B cell (primary cell): ENCODE data around the gene CCR5.

Source experiments
- CTCF ChIP-seq: fragments of 200-600 bp; IDR thresholded peaks from one replicate; pipeline ENCODE4 v1.8.0; 2022; ENCODE audit warnings: antibody characterized with exemption, mild to moderate bottlenecking
- EZH2 ChIP-seq: IDR thresholded peaks from 2 replicates; pipeline ENCODE4 v1.6.1; 2012; ENCODE audit warnings: borderline replicate concordance, low read depth, mild to moderate bottlenecking, moderate library complexity, low read length; ENCODE audit not compliant: insufficient read depth, poor library complexity, severe bottlenecking

- TF ChIP-seq CTCF (no peak), EZH2 (no peak)
Measured at GRCh38 chr3:46356909-46357308, 13.8 kb upstream of the CCR5 start.
